ENCODE data around the gene ART4.
A peak's percentile ranks its signal among the peaks of the same experiment; 100 is the strongest.

Gene ART4

GRCh38 chr12:14777271-14777670 is 66.1 kb downstream of the ART4 start:
- Histone ChIP-seq H3K79me2 (ENCODE audit: low read length) (no peaks in the 10 kb centered on the region), H3K36me3 (replicated peaks; ENCODE audit: insufficient read depth, low read length) (no peaks in the 10 kb centered on the region), H3K27me3 (replicated peaks; ENCODE audit: insufficient read depth, low read length) (no peaks in the 10 kb centered on the region), H3K9me2 (replicated peaks; ENCODE audit: insufficient read depth, low read length) (no peaks in the 10 kb centered on the region), H3K27ac (ENCODE audit: low read length) (no peak overlapping the region), H4K20me1 (ENCODE audit: insufficient read depth, low read length) (no peaks in the 10 kb centered on the region), H3K4me3 (ENCODE audit: low read length) (no peak overlapping the region), H2AFZ (ENCODE audit: low read length) (no peak overlapping the region), H3K9ac (ENCODE audit: low read length) (no peak overlapping the region), H3K4me1 (ENCODE audit: low read length) (peaks cover 8% of the 10 kb centered on the region), H3K9me3 (replicated peaks; ENCODE audit: insufficient read depth, low read length) (no peaks in the 10 kb centered on the region), H3F3A (ENCODE audit: insufficient read depth, low read length) (peaks cover 11% of the 10 kb centered on the region; the same call in 1 of the 2 replicates), H3K4me2 (ENCODE audit: low read depth, low read length) (no peak overlapping the region)
- TF ChIP-seq EZH2phosphoT487 (IDR thresholded peaks at IDR 0.05; ENCODE audit: low read length), result no peak
- no peak for TF ChIP-seq CTCF (IDR thresholded peaks at IDR 0.05; ENCODE audit: low read length)
- TF ChIP-seq EZH2 (optimal IDR thresholded peaks at IDR 0.05; ENCODE audit: low read depth, low read length), result no peak
- DNase-seq, result no peak

- Histone ChIP-seq H3K79me2 (ENCODE audit: low read length) (no peaks in the 10 kb centered on the region), H3K9ac (ENCODE audit: low read length) (no peak overlapping the region)
- DNase-seq, result peak; percentile 23
Observed at GRCh38 chr12:14776236-14776961, 66.9 kb downstream of the ART4 start.

GRCh38 chr12:14775636-14775980 is 67.7 kb downstream of the ART4 start:
- Histone ChIP-seq H2AFZ (ENCODE audit: low read length) (no peak overlapping the region), H3K9me3 (replicated peaks; ENCODE audit: insufficient read depth, low read length) (no peaks in the 10 kb centered on the region), H3K4me2 (ENCODE audit: low read depth, low read length) (peak overlapping the region; percentile 77; the same call in 1 of the 2 replicates), H3K27me3 (replicated peaks; ENCODE audit: insufficient read depth, low read length) (no peaks in the 10 kb centered on the region), H3K9me2 (replicated peaks; ENCODE audit: insufficient read depth, low read length) (no peaks in the 10 kb centered on the region), H4K20me1 (ENCODE audit: insufficient read depth, low read length) (no peaks in the 10 kb centered on the region), H3F3A (ENCODE audit: insufficient read depth, low read length) (peaks cover 21% of the 10 kb centered on the region), H3K9ac (ENCODE audit: low read length) (no peak overlapping the region), H3K27ac (ENCODE audit: low read length) (no peak overlapping the region), H3K79me2 (ENCODE audit: low read length) (no peaks in the 10 kb centered on the region), H3K4me3 (ENCODE audit: low read length) (no peak overlapping the region; the same call in 1 of the 2 replicates), H3K4me1 (ENCODE audit: low read length) (peaks cover 7% of the 10 kb centered on the region; the same call in 1 of the 2 replicates), H3K36me3 (replicated peaks; ENCODE audit: insufficient read depth, low read length) (no peaks in the 10 kb centered on the region)
- DNase-seq, result no peak
- no peak for TF ChIP-seq CTCF (IDR thresholded peaks at IDR 0.05; ENCODE audit: low read length)
- TF ChIP-seq EZH2phosphoT487 (IDR thresholded peaks at IDR 0.05; ENCODE audit: low read length), result no peak

More at GRCh38 chr12:14776236-14776961, 66.9 kb downstream of the ART4 start:
- Histone ChIP-seq H3F3A (ENCODE audit: insufficient read depth, low read length) (peaks cover 13% of the 10 kb centered on the region), H4K20me1 (ENCODE audit: insufficient read depth, low read length) (no peaks in the 10 kb centered on the region), H3K9me2 (replicated peaks; ENCODE audit: insufficient read depth, low read length) (no peaks in the 10 kb centered on the region), H3K4me2 (ENCODE audit: low read depth, low read length) (no peak overlapping the region), H3K4me3 (ENCODE audit: low read length) (no peak overlapping the region), H2AFZ (ENCODE audit: low read length) (no peak overlapping the region), H3K36me3 (replicated peaks; ENCODE audit: insufficient read depth, low read length) (no peaks in the 10 kb centered on the region), H3K9me3 (replicated peaks; ENCODE audit: insufficient read depth, low read length) (no peaks in the 10 kb centered on the region), H3K27ac (ENCODE audit: low read length) (no peak overlapping the region), H3K27me3 (replicated peaks; ENCODE audit: insufficient read depth, low read length) (no peaks in the 10 kb centered on the region), H3K4me1 (ENCODE audit: low read length) (peaks cover 7% of the 10 kb centered on the region; the same call in 1 of the 2 replicates)
- TF ChIP-seq EZH2 (optimal IDR thresholded peaks at IDR 0.05; ENCODE audit: low read depth, low read length) (no peak), CTCF (IDR thresholded peaks at IDR 0.05; ENCODE audit: low read length) (peak; percentile 36)

Measured in MM.1S (cell line).